NCI-H2171 (cell line): ENCODE data around the gene SNX14.

ENCODE experiments used
- DNase-seq: peaks from one replicate; lab custom pipeline; 2025; lab: John Stamatoyannopoulos, UW

SNX14 gene

DNA sequence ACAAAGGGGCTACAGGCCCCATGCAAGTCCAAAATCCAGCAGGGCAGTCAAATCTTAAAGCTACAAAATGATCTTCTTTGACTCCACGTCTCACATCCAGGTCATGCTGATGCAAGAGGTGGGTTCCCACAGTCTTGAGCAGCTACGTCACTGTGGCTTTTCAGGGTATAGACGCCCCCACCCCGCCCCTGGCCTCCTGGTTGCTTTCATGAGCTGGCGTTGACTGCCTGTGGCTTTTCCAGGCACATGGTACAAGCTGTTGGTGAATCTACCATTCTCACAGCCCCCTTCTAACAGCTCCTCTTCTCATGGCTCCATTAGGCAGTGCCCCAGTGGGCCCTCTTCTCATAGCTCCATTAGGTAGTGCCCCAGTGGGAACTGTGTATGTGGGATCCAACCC, 96.8 kb downstream of the SNX14 start:
- no peak for DNase-seq

DNA sequence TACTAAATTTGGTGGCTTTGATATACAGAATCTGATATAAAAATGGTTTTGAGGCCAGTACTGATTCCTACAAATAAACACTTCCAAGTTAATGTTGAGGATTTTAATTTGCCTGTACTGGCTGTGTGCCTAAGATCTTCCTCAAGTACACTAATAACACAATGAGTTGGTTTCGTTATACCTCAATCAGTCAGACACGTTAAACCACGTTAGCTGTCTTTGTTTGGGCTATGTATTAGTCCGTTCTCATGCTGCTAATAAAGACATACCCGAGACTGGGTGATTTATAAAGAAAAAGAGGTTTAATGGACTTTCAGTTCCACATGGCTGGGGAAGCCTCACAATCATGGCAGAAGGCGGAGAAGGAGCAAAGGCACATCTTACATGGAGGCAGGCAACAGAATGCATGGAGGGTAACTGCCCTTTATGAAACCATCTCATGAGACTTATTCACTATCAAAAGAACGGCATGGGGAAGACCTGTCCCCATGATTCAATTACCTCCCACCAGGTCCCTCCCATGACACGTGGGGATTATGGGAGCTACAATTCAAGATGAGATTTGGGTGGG, 97.6 kb downstream of the SNX14 start:
- no peak for DNase-seq

DNA sequence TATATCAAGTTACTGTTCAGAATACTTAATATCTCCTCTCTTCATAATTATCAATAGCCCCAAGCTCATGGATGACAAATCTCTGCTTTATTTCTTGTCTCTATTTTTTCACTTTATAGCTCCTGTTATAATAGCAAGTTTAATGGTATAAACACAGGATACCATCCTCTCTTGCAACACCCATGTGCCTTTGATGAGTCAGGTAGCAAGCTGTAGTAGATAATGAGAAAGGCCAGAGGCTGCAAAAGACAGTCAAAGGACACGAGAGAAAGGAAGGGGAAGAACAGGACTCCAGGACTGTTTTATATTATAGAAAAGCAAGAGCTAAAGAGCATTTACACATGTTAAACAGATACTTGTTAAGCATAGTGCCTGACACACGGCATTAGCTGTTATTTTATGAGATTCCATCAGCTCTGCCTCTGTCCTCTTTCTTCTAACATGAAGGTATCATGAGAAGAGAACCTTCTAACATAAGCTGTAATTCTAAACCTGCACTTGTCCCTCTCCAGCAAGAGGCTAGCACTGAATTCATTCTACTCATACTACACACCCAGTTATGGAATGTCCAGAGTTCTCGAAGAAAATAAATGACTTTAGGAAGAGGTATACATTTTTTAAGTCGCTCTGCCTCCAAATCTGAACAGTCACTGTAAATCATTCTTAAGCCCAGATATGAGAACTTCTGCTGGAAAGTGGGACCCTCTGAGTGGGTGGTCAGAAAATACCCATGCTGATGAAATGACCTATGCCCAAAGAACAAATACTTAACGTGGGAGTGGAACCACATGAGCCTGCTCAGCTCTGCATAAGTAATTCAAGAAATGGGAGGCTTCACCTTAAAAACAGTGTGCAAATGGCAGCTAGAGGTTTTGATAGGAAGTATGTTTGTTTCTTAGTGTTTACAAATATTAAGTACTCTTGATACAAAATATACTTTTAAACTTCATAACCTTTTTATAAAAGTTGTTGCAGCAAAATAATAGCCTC, 98.8 kb downstream of the SNX14 start:
- no peak for DNase-seq

DNA sequence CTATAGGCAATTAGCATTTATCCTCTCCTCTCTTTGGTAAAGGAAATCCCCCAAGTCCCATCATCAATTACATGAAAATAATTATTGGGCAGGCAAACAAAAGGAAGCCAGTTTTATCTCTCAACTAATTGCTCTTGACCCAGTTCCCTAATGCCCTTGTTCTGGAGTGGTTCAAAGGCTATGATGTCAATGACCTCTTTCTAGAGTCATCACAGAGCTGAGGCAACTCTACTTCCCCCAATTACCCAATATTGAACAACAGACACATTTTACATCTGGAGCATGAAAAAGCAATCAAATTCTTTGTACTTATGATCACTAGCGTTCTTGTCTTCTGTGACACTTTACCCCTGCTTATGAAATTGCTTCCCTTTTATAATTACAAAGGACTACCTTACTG, 100.3 kb downstream of the SNX14 start:
- DNase-seq = no peak

DNA sequence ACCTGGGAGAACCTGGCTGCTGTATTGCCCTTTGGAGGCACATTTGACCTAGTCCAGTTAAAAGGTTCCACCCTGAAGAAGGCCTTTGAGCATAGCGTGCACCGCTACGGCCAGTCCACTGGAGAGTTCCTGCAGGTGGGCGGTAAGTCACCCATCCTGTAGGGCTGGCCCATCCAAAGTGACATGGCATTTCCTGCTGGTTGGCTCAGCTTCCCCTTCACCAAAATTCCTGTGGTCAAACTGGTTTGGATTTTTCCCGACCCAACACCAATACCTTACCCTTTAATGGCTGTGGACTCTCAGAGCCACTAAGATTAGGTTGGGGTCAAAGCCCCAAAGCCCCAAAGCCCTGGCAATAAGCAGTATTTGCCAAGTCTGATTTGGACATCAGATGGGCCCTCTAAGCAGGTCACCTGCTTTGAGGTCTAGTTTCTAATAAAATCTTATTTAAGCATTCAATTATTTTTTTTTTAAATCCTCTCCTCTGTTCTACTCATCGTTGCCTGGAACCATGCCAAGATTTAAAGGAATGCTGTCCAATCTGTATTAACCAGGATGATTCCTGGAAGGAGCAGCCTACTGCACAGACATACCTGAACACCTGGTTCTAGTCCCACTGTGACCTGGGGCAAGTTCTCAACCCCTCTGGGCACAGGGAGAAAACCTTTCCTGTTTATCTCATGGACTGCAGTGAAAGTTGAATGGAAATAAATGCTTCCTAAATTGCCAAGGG, 103.0 kb downstream of the SNX14 start:
- DNase-seq = no peak

DNA sequence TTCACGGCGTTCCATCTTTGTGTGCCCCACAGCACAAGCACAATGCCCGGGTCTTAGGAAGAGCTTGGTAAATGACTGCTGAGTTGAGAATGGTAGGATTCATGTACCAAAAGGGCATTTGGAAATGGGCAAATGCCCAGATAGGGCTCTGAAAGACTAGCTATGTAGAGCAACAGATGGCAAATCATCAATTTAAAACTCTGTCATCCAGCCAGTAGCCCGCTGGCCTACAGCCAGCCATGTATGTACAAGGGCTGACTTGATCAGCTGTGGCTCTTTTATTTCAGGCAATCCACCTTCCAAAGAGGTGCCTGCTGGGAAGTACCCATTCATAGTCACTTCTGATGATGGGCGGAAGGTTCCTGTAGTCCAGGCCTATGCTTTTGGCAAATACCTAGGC, 108.7 kb downstream of the SNX14 start:
- DNase-seq = peak; percentile 51

DNA sequence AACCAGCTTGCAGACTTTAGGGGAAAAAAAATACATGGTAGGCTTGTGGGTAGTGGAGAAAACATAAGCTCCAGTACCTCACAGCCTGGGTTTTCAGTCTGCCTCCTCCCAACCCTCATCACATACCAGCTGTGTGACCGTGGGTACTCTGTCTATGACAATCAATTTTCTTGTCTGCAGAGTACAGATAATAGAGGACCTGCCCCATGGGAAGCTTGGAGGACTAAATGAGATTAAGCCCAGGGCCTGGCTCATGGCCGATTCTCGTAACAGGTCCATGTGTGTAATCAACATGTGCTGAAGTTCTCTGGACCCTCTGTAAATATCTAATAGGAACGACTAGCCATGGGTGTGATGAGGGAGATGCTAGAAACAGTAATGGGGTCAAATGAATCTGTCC, 109.8 kb downstream of the SNX14 start:
- DNase-seq = no peak

DNA sequence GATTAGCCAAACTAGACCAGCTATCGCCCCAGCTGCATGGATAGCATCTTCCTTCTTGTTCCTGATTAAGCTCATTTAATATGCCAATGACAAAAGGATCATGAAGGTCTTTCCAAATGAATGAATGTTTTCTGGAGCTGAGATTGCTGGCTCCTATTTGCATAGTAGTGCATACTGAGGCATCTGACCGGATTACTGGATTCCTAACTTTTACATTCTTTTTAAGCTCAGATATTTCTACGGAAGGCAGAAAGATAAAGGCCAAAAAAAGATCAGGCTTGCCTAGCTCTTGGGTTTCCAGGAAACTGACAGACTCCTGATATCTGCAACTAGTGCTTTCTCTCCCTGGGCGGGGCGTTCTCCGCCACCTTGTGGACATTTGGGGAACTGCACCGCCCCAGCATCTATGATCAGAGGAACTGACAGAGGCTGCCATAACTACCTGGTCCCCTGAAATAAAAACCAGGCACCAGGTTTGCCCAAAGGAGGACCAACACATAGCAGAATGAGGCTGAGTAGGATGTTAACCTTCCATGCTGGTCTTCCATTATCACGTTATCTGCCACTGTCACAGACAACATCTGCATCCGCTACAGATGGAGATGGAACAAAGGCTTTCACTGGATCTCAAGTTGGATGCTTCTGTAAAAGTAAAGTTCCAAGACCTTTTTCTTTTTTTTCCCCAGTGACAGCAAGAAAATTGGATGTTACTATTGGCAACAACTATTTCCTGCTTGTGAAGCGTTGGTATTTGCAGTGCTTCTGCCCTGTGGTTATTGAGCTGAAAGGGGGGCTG, 110.6 kb downstream of the SNX14 start:
- DNase-seq = peak; percentile 4

DNA sequence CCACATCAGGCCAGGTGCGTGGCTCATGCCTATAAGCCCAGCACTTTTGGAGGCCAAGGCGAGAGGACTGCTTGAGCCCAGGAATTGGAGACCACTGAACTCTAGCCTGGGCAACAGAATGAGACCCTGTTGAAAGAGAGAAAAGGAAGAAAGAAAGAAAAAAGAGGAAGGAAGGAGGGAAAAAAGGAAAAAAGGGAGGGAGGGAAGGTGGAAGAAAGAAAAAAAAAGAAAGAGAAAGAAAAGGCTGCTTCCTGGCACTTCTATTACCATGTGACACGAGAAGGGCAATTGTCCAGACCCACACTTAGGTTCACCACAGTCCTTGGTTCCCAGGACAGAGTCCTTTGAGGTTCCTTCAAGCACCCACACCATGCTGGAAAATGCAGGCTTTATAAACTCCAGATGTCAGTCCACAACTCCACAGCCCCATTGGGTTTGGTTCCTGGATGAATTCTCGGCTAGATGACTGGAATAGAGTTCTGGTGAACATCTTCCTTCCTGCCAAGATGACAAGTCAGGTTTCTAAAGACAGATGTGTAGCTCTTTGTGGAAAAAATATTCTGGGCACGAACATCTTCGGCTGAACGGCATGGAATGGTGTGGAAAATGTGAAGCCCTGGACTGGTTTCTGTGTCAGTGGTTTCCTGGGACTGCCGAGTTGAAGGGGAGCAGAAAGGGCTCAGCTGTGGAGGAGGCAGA, 111.3 kb downstream of the SNX14 start:
- no peak for DNase-seq

DNA sequence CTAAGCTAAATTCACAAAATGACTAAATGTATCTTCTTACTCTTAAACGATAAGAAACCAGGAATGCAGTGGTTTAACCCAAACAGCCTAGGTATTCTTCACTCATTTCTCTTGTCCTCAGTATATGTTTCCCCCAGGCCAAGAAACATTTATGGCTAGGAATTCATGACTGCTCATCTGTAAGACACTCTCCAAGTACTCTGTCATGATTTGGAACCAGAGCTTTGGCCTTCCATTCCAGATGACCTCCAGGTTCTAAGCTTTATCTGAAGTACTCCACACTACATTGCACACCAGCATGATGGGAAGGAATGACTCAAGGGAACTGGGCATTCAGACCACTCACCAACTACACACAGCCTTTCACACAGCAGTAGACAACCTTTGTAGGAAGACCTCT, 114.5 kb downstream of the SNX14 start:
- DNase-seq = no peak

DNA sequence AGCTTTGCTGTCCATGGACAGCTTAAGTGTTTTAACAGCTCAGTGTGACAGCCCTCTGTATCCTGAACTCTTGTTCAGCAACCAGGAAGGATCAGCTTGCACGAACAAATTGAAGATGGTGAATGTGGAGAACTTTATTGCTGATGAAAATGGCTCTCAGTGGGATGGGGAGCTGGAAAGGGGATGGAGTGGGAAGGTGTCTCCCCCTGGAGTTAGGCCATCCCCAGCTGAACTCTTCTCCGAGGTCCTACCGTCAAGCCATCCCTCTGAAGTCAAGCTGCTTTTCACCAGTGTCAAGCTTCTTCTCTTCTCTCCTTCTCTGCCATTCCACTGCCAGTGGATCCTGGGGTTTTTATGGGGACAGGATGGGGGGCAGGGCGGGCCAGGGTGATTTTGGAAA, 117.1 kb downstream of the SNX14 start:
- DNase-seq = no peak

DNA sequence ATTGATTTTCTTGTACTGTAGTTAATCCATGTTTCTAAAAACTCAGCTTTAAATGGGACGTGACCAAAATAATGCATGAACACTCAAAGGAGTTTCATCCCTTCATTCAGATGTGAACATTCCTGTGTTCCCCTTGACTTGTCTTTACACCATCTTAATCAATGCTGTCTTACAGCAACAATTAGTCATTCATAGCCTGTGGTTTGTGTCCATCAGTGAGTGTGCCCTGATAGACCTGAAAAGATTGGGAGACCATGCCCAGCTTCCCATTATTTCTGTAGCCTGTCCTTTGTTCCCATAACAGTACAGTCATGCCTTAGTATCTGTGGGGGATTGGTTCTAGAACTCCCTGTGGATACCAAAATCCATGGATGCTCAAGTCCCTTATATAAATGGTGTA, 119.9 kb downstream of the SNX14 start:
- no peak for DNase-seq

DNA sequence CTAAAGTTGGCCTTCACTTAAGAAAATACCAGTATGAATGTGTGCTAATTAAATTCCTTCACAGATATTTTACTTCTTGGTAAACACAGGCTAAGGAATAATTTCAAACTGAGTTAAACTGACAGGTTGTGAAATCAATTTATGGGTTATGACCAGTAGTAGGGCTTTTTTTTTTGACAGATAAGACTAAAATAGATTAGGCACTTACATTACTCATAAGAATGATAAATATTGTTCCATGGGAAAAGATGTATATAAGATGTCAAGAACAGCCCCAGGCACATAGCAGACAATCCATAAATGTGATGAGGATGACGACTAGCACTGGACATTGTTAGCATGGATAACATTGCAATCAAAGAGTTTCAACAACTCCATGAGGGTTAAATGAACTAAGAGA, 120.9 kb downstream of the SNX14 start:
- DNase-seq = no peak

DNA sequence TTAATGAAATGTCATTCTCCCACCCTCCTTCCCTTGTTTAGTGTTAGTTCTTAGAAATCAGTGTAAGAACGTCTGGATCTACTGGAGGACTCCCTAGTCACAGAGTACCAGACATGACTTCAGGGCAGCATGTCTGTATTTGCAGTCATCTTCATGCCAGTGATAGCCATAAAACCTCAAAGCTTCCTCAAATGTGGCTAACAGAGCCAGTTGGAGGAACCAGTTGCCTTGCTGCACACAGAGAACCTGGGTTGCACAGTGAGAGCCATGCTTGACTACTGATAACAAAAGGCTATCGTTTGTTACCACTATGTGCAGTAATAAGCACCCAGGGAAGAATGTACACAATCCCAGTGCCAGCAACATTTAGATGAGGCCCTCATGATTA, 123.6 kb downstream of the SNX14 start:
- no peak for DNase-seq

DNA sequence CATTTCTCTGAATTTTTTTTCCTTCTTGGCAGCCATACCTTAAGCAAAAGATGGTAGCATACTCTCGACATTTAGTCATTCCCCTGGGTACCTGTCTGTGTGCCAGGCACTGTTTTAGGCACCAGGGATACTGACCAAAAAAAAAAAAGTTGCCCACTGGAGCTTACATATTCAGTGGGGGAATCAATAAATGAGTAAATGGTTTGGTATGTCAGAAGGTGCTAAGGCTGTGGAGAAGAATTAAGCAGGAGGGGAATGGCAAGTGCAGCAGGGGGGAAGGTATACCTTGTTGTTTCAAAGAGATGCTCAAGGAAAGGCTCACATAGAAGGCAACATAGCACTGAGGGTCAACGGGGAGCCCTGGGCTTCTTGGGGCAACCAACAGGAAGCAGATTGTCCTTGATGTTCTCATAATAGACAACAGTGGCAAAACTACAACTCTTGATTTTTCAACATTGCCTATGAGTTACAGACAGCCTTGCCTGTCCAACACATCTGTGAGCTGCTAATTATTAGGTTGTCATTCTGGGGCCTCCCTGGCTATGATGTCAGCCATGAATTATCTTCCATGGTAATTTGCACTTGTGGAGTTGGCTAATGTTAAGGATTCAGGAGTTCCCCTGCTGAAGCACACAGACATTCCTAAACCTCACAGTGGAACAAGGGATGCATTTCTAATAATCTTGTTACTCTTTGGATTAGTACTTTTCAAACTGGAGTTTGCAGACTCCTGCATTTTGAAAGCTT, 124.2 kb downstream of the SNX14 start:
- DNase-seq = no peak

DNA sequence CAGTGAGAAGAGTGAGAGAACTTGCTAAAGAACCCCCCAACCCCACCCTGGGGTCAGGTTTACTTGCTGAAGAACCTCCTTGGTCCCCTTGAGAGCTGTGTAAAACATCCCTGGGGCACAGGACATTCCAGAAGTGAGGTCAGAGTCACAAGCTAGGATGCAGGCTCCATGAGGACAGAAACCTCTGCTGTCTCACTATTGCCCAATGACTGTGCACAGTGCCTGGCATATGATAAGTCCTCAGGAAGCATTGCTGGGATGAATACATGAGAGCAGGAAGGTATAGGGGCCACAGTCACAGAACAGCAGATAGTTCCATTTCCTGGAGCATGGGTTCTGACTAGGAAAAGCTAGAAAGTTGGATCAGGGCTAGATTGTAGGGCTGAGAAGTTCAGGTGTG, 125.3 kb downstream of the SNX14 start:
- DNase-seq = no peak

DNA sequence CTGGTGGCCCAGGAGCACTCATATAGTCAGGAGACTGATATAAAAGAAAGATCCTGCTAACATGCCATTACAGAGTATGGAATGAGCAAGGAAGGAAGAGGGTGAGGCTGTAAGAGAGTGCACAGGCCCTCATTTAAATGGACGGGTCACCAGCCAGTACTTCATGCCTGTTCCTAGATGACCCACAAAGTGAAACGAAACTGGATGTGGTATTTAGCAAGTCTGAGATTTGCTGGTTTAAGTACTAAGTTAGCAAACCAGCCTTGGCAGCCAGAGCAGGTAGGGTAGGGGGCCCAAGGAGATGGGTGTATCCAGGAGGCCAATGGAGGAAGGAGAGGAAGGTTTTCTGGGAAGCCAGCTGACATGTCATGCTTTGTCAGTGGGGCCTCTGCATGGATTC, 127.9 kb downstream of the SNX14 start:
- DNase-seq = no peak

DNA sequence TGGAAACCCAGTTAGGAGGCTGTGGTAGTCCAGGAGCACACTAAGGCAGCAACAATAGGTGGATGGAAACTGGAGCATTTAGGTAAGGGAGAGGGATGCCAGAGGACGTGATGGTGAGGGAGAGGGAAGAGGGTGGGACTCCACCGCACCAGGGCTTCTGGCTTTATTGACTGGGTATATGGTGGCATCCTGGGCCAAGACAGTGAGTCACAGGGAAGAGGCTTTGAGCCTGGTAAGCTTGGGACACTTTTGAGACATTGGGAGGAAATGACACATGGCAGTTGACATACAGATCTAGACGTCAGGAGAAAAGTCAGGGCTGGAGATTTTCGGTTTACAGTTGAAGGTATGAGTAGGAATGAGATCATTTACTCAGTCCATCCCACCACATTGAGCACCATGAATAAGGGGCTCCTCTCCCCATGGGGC, 128.9 kb downstream of the SNX14 start:
- DNase-seq = no peak

DNA sequence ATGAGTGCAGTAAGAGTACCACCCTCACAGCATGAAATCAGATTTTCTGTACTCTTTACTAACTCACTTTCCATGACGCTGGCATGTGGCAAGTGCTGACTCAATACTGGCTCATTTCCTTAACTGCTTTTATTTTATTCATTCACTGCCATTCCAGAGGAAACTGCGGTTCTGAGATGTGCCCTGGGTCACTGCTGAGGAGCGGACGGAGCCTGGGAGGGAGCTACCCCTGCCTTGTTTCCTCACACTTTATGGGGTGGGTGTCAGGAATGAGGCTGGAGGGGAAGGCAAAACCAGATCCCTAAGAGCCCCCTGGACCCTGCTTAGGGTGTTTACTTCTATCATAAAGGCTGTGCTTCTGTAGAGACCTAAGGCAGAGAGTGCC, 129.4 kb downstream of the SNX14 start:
- DNase-seq = no peak

DNA sequence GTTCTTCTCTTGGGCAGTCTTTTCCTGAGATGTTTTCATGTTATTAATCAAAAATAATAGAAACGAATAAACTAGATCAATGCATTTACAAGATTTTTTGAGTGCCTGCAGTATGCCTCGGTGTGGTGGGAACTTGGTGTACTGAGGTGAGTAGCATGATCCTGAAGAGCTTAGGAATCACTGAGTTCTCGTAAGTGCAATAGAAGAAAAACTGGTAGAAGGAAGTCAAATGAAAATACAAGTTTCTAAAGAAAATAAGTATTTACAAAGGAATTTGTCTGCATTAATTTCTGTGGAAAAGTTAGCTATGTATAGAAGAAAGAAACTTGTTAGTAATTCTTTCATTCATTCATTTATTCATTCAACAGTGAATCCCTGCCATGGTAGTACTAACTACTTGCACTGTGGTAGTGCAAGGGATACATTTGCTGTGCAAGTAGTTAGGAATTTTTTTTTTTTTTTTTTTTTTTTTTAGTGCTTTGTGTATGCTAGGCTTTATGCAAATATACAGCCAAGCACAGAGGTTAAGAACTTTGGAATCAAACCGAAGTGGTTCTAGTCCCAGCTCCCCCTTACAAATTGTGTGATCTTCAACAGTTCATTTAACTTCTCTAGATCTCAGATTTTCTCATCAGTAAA, 129.9 kb downstream of the SNX14 start:
- DNase-seq = no peak
